ENCODE results near the gene SH2B3. TPM values are rescaled to one million over a fixed set of nuclear protein-coding genes. Genes with fewer than 3 reads are reported as not detected.

Gene SH2B3
- total RNA-seq, 4 donors from 2014 or later: 3.3 to 16.2 (median 5.6) TPM

DNA sequence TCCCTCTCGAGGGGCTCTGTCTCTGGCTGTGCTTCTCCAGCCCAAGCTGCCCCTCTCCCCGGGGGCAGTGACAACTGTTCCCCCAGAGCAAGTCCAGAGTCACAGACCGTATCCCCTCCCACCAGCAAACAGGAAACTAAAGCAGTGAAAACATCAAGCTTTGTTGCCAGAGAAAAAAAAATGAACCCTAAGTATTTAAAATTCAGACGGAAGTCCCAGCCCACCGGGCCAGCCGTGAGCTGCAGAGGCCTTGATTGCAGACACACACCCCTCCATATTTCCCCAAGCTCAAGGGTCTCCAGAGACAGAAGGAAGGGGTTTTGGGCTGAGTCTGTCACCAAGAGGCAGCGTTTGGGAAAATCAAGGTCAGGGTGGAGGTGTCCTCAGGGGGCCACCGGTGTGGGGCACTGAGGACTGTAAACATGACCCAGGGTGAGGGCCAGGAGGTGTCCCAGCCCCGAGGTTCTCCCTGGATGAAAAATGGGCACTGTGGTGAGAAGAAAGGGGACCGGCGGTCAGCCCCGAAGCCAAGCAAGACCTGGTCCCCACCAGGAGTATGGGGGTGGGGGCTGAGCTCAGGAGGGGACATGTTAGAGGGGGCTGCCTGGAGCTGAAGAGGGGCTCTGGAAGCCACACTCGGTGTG is 44.5 kb upstream of the SH2B3 start:
- no peaks in the 10 kb centered on the region for H3K4me1 ChIP-seq
- intact Hi-C loops (cut with DNase I): no loop called here
- H3K27me3 ChIP-seq: peaks cover 0 to 3% (median 0%) of the 10 kb centered on the region in 4 donors
- WGBS, 2 donors: 60 to 67% methylated on average over 12 of the region's 13 CpGs
- H3K9me3 ChIP-seq: no peaks in the 10 kb centered on the region
- H3K27ac ChIP-seq: no peak overlapping the region
- no peak for DNase-seq
- H3K4me3 ChIP-seq: no peak overlapping the region
- TF ChIP-seq POLR2A (IDR thresholded peaks at IDR 0.05) (no peak), CTCF (IDR thresholded peaks at IDR 0.05) (no peak)
- peaks cover 0 to 44% (median 7%) of the 10 kb centered on the region in 3 donors for H3K36me3 ChIP-seq

- peaks cover under 1% of the 10 kb centered on the region in 3 donors for H3K4me1 ChIP-seq
- no peak for TF ChIP-seq CTCF (IDR thresholded peaks at IDR 0.05)
- intact Hi-C loops (cut with DNase I): no loop called here
- 52 to 76% methylated on average over 3 to 7 of the region's 18 CpGs for WGBS, 2 donors
- H3K9me3 ChIP-seq: no peaks in the 10 kb centered on the region
- peaks cover 0 to 47% (median 7%) of the 10 kb centered on the region in 3 donors for H3K36me3 ChIP-seq
- H3K27me3 ChIP-seq: peaks cover 0 to 3% (median 0%) of the 10 kb centered on the region in 4 donors
- no peak for DNase-seq
- H3K27ac ChIP-seq: no peak overlapping the region
- no peak overlapping the region for H3K4me3 ChIP-seq
Measured at GRCh38 chr12:111361717-111362576, 43.8 kb upstream of the SH2B3 start.

GRCh38 chr12:111362687-111363475 is 42.8 kb upstream of the SH2B3 start:
- TF ChIP-seq POLR2A (IDR thresholded peaks at IDR 0.05) (no peak), CTCF (IDR thresholded peaks at IDR 0.05) (no peak)
- WGBS, 2 donors: 89 to 100% methylated on average over 7 to 22 of the region's 59 CpGs
- Histone ChIP-seq H3K4me3 (no peak overlapping the region), H3K36me3 (peaks cover 0 to 47% (median 7%) of the 10 kb centered on the region in 3 donors), H3K27ac (no peak overlapping the region), H3K27me3 (peaks cover 0 to 3% (median 0%) of the 10 kb centered on the region in 4 donors), H3K9me3 (no peaks in the 10 kb centered on the region), H3K4me1 (peaks cover 9 to 10% (median 10%) of the 10 kb centered on the region in 3 donors)
- DNase-seq: no peak
- intact Hi-C loops (cut with DNase I): no loop called here

DNA sequence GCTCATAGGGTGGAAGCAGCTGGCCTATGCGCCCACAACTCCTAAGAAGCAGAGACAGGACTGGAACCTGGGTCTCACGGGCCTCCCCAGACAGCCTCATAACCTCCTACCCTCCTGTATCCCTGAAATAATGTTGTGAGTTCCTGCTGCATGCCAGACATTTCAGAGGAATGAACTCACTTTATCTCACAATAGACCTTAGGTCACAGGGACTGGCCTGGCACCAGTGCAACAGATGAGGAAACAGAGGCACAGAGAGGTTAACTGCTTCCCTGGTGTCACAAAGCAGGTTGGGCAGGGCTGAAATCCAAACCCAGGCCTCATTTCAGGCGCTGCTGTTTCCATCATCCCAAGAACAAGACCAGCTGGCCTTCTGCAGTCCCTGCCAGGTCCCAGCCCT is 42.1 kb upstream of the SH2B3 start:
- intact Hi-C loops (cut with DNase I): no loop called here
- peaks cover 14 to 17% (median 16%) of the 10 kb centered on the region in 3 donors for H3K4me1 ChIP-seq
- TF ChIP-seq POLR2A (IDR thresholded peaks at IDR 0.05) (no peak), CTCF (IDR thresholded peaks at IDR 0.05) (no peak)
- H3K36me3 ChIP-seq: peaks cover 0 to 47% (median 7%) of the 10 kb centered on the region in 3 donors
- no peaks in the 10 kb centered on the region for H3K9me3 ChIP-seq
- WGBS, 2 donors: 76 to 90% methylated on average over 2 to 3 of the region's 3 CpGs
- peaks cover 0 to 3% (median 0%) of the 10 kb centered on the region in 4 donors for H3K27me3 ChIP-seq
- H3K4me3 ChIP-seq: no peak overlapping the region
- DNase-seq: no peak
- no peak overlapping the region for H3K27ac ChIP-seq

Data from esophagus squamous epithelium (tissue), 5 donors.